Measurements from ENCODE around the gene ARGLU1.

The ARGLU1 gene

GRCh38 chr13:106526738-106527444 is 41.0 kb downstream of the ARGLU1 start:
- H3K4me3 ChIP-seq (ENCODE audit: insufficient read depth, low read depth, low read length): no peak overlapping the region

GRCh38 chr13:106525865-106526264 is 42.1 kb downstream of the ARGLU1 start:
- Histone ChIP-seq H3K36me3 (ENCODE audit: control insufficient read depth, insufficient read depth, low read length) (no peaks in the 10 kb centered on the region), H3K4me1 (ENCODE audit: control insufficient read depth, insufficient read depth, low read length) (peaks cover 61% of the 10 kb centered on the region), H3K27ac (ENCODE audit: insufficient read depth, low read depth, low read length, poor library complexity, severe bottlenecking) (no peak overlapping the region), H3K27me3 (ENCODE audit: control insufficient read depth, insufficient read depth, low read length, poor library complexity, severe bottlenecking) (no peaks in the 10 kb centered on the region), H3K9me3 (ENCODE audit: control insufficient read depth, low read length) (no peaks in the 10 kb centered on the region), H3K4me3 (ENCODE audit: insufficient read depth, low read depth, low read length) (no peak overlapping the region)
- 91 to 94% methylated on average over 3 of the region's 3 CpGs for WGBS, 2 experiments

More at GRCh38 chr13:106526738-106527444, 41.0 kb downstream of the ARGLU1 start:
- no peak overlapping the region for H3K27ac ChIP-seq (ENCODE audit: insufficient read depth, low read depth, low read length, poor library complexity, severe bottlenecking)
- H3K36me3 ChIP-seq (ENCODE audit: control insufficient read depth, insufficient read depth, low read length): no peaks in the 10 kb centered on the region
- peaks cover 58% of the 10 kb centered on the region for H3K4me1 ChIP-seq (ENCODE audit: control insufficient read depth, insufficient read depth, low read length)
- H3K9me3 ChIP-seq (ENCODE audit: control insufficient read depth, low read length): no peaks in the 10 kb centered on the region
- no peaks in the 10 kb centered on the region for H3K27me3 ChIP-seq (ENCODE audit: control insufficient read depth, insufficient read depth, low read length, poor library complexity, severe bottlenecking)
- 85 to 89% methylated on average over 8 of the region's 8 CpGs for WGBS, 2 experiments

- no peaks in the 10 kb centered on the region for H3K36me3 ChIP-seq (ENCODE audit: control insufficient read depth, insufficient read depth, low read length)
- no peak overlapping the region for H3K27ac ChIP-seq (ENCODE audit: insufficient read depth, low read depth, low read length, poor library complexity, severe bottlenecking)
- no peaks in the 10 kb centered on the region for H3K27me3 ChIP-seq (ENCODE audit: control insufficient read depth, insufficient read depth, low read length, poor library complexity, severe bottlenecking)
- no peak overlapping the region for H3K4me3 ChIP-seq (ENCODE audit: insufficient read depth, low read depth, low read length)
- no peaks in the 10 kb centered on the region for H3K9me3 ChIP-seq (ENCODE audit: control insufficient read depth, low read length)
- H3K4me1 ChIP-seq (ENCODE audit: control insufficient read depth, insufficient read depth, low read length): peaks cover 49% of the 10 kb centered on the region
- 89 to 92% methylated on average over 1 to 2 of the region's 2 CpGs for WGBS, 2 experiments
Measured at GRCh38 chr13:106524108-106524507, 43.8 kb downstream of the ARGLU1 start.

GRCh38 chr13:106523576-106523975 is 44.4 kb downstream of the ARGLU1 start:
- Histone ChIP-seq H3K27me3 (ENCODE audit: control insufficient read depth, insufficient read depth, low read length, poor library complexity, severe bottlenecking) (no peaks in the 10 kb centered on the region), H3K9me3 (ENCODE audit: control insufficient read depth, low read length) (no peaks in the 10 kb centered on the region), H3K27ac (ENCODE audit: insufficient read depth, low read depth, low read length, poor library complexity, severe bottlenecking) (no peak overlapping the region), H3K4me1 (ENCODE audit: control insufficient read depth, insufficient read depth, low read length) (peaks cover 44% of the 10 kb centered on the region), H3K36me3 (ENCODE audit: control insufficient read depth, insufficient read depth, low read length) (no peaks in the 10 kb centered on the region), H3K4me3 (ENCODE audit: insufficient read depth, low read depth, low read length) (no peak overlapping the region)
- 90 to 92% methylated on average over 3 of the region's 3 CpGs for WGBS, 2 experiments

GRCh38 chr13:106522898-106523525 is 44.9 kb downstream of the ARGLU1 start:
- H3K27ac ChIP-seq (ENCODE audit: insufficient read depth, low read depth, low read length, poor library complexity, severe bottlenecking): no peak overlapping the region
- peaks cover 39% of the 10 kb centered on the region for H3K4me1 ChIP-seq (ENCODE audit: control insufficient read depth, insufficient read depth, low read length)
- H3K36me3 ChIP-seq (ENCODE audit: control insufficient read depth, insufficient read depth, low read length): no peaks in the 10 kb centered on the region
- H3K27me3 ChIP-seq (ENCODE audit: control insufficient read depth, insufficient read depth, low read length, poor library complexity, severe bottlenecking): no peaks in the 10 kb centered on the region
- no peaks in the 10 kb centered on the region for H3K9me3 ChIP-seq (ENCODE audit: control insufficient read depth, low read length)
- WGBS, 2 experiments: 77 to 88% methylated on average over 7 of the region's 7 CpGs
- H3K4me3 ChIP-seq (ENCODE audit: insufficient read depth, low read depth, low read length): no peak overlapping the region

- WGBS, 2 experiments: 90 to 94% methylated on average over 5 of the region's 5 CpGs
- Histone ChIP-seq H3K27me3 (ENCODE audit: control insufficient read depth, insufficient read depth, low read length, poor library complexity, severe bottlenecking) (no peaks in the 10 kb centered on the region), H3K36me3 (ENCODE audit: control insufficient read depth, insufficient read depth, low read length) (no peaks in the 10 kb centered on the region), H3K4me1 (ENCODE audit: control insufficient read depth, insufficient read depth, low read length) (peaks cover 37% of the 10 kb centered on the region), H3K4me3 (ENCODE audit: insufficient read depth, low read depth, low read length) (no peak overlapping the region), H3K9me3 (ENCODE audit: control insufficient read depth, low read length) (no peaks in the 10 kb centered on the region), H3K27ac (ENCODE audit: insufficient read depth, low read depth, low read length, poor library complexity, severe bottlenecking) (no peak overlapping the region)
Measured at GRCh38 chr13:106522112-106522705, 45.7 kb downstream of the ARGLU1 start.

- H3K4me1 ChIP-seq (ENCODE audit: control insufficient read depth, insufficient read depth, low read length): peaks cover 35% of the 10 kb centered on the region
- no peaks in the 10 kb centered on the region for H3K27me3 ChIP-seq (ENCODE audit: control insufficient read depth, insufficient read depth, low read length, poor library complexity, severe bottlenecking)
- no peak overlapping the region for H3K27ac ChIP-seq (ENCODE audit: insufficient read depth, low read depth, low read length, poor library complexity, severe bottlenecking)
- WGBS, 2 experiments: 85 to 87% methylated on average over 3 to 5 of the region's 5 CpGs
- H3K4me3 ChIP-seq (ENCODE audit: insufficient read depth, low read depth, low read length): no peak overlapping the region
- H3K9me3 ChIP-seq (ENCODE audit: control insufficient read depth, low read length): no peaks in the 10 kb centered on the region
- no peaks in the 10 kb centered on the region for H3K36me3 ChIP-seq (ENCODE audit: control insufficient read depth, insufficient read depth, low read length)
Measured at GRCh38 chr13:106521095-106521799, 46.7 kb downstream of the ARGLU1 start.

- Histone ChIP-seq H3K36me3 (ENCODE audit: control insufficient read depth, insufficient read depth, low read length) (no peaks in the 10 kb centered on the region), H3K4me3 (ENCODE audit: insufficient read depth, low read depth, low read length) (no peak overlapping the region), H3K4me1 (ENCODE audit: control insufficient read depth, insufficient read depth, low read length) (peaks cover 35% of the 10 kb centered on the region), H3K9me3 (ENCODE audit: control insufficient read depth, low read length) (no peaks in the 10 kb centered on the region), H3K27ac (ENCODE audit: insufficient read depth, low read depth, low read length, poor library complexity, severe bottlenecking) (no peak overlapping the region), H3K27me3 (ENCODE audit: control insufficient read depth, insufficient read depth, low read length, poor library complexity, severe bottlenecking) (no peaks in the 10 kb centered on the region)
- 78 to 80% methylated on average over 12 of the region's 12 CpGs for WGBS, 2 experiments
Measured at GRCh38 chr13:106520251-106521054, 47.5 kb downstream of the ARGLU1 start.

- Histone ChIP-seq H3K9me3 (ENCODE audit: control insufficient read depth, low read length) (no peaks in the 10 kb centered on the region), H3K27ac (ENCODE audit: insufficient read depth, low read depth, low read length, poor library complexity, severe bottlenecking) (no peak overlapping the region), H3K27me3 (ENCODE audit: control insufficient read depth, insufficient read depth, low read length, poor library complexity, severe bottlenecking) (no peaks in the 10 kb centered on the region), H3K36me3 (ENCODE audit: control insufficient read depth, insufficient read depth, low read length) (no peaks in the 10 kb centered on the region), H3K4me3 (ENCODE audit: insufficient read depth, low read depth, low read length) (no peak overlapping the region), H3K4me1 (ENCODE audit: control insufficient read depth, insufficient read depth, low read length) (peaks cover 45% of the 10 kb centered on the region)
- WGBS, 2 experiments: 94 to 96% methylated on average over 11 of the region's 11 CpGs
Measured at GRCh38 chr13:106518512-106518911, 49.4 kb downstream of the ARGLU1 start.
